NB4 (cell line): Measurements from ENCODE around the gene STXBP2.
"Not testable (repeated sequence)": the region's sequence is repeated elsewhere in the genome, so short reads cannot be mapped to it uniquely, and the experiment has no call there.

ENCODE experiments used
- DNase-seq: peaks from one replicate; pipeline ENCODE4 v3.0.0; 2010; ENCODE audit warnings: low read depth
- H3K4me3 ChIP-seq: one replicate; pipeline ENCODE4 v1.5.1; 2011; ENCODE audit warnings: mild to moderate bottlenecking, low read depth, low read length, moderate library complexity
- MYC ChIP-seq: IDR thresholded peaks from 2 replicates; pipeline ENCODE4 v1.6.1; 2011; ENCODE audit warnings: low read depth, low read length
- POLR2A ChIP-seq: IDR thresholded peaks from 2 replicates; pipeline ENCODE4 v1.6.1; 2011; ENCODE audit warnings: mild to moderate bottlenecking; ENCODE audit not compliant: insufficient read length; ENCODE audit errors: extremely low read depth
- TF ChIP-seq, protein P1 (sequence below): IDR thresholded peaks from one replicate; pipeline ENCODE4 v1.5.1; 2012; ENCODE audit warnings: low read depth, low read length
- TF ChIP-seq, protein P2 (sequence below): IDR thresholded peaks from 2 replicates; pipeline ENCODE4 v1.6.1; 2011; ENCODE audit warnings: low read depth, low read length

The STXBP2 gene

DNA sequence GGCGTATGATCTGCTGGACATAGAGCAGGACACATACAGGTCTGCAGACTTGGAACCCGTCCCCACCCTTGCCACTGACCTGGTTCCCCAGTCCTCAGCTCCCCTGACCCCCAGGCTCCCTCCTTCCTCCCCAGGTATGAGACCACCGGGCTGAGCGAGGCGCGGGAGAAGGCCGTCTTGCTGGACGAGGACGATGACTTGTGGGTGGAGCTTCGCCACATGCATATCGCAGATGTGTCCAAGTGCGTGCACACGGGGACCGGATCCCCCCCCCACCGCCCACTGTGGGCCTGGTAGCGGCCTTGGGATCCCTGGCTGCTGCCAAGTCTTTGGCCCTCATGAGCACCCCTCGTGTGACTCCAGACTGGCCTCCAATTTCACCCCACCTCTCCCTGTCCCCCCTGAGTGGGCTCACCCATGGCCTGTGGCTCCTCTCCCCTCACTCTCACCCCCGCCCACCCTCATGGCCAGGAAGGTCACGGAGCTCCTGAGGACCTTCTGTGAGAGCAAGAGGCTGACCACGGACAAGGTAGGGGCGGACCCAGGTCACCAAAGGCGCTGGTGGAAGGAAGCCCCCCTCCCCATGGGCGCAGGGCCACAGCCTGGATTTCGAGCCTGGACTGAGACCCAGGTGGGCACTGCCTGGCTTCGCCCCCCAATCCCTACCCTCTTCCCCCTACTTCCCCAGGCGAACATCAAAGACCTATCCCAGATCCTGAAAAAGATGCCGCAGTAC, 5.6 kb downstream of the STXBP2 start:
- no peak overlapping the region for H3K4me3 ChIP-seq
- no peak for TF ChIP-seq MYC
- no peak for TF ChIP-seq POLR2A
- TF ChIP-seq, protein P1, sequence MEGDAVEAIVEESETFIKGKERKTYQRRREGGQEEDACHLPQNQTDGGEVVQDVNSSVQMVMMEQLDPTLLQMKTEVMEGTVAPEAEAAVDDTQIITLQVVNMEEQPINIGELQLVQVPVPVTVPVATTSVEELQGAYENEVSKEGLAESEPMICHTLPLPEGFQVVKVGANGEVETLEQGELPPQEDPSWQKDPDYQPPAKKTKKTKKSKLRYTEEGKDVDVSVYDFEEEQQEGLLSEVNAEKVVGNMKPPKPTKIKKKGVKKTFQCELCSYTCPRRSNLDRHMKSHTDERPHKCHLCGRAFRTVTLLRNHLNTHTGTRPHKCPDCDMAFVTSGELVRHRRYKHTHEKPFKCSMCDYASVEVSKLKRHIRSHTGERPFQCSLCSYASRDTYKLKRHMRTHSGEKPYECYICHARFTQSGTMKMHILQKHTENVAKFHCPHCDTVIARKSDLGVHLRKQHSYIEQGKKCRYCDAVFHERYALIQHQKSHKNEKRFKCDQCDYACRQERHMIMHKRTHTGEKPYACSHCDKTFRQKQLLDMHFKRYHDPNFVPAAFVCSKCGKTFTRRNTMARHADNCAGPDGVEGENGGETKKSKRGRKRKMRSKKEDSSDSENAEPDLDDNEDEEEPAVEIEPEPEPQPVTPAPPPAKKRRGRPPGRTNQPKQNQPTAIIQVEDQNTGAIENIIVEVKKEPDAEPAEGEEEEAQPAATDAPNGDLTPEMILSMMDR: no peak
- TF ChIP-seq, protein P2, sequence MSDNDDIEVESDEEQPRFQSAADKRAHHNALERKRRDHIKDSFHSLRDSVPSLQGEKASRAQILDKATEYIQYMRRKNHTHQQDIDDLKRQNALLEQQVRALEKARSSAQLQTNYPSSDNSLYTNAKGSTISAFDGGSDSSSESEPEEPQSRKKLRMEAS: no peak
- no peak for DNase-seq

DNA sequence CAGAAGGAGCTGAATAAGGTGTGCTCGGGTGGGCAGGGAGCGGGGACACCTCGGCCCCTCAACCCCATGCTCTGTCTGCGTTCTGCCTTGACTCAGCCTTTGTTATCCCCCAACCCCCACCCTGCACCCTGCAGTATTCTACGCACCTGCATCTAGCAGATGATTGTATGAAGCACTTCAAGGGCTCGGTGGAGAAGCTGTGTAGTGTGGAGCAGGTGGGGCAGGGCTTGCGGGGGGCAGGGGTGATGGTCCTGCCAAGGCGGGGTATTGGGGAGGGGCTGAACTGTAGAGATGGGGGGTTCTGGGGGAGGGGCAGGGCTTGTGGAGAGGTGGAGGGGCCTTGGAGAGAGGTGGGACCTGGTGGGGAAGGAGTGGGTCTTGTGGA, 6.1 kb downstream of the STXBP2 start:
- no peak overlapping the region for H3K4me3 ChIP-seq
- DNase-seq: no peak
- no peak for TF ChIP-seq MYC

DNA sequence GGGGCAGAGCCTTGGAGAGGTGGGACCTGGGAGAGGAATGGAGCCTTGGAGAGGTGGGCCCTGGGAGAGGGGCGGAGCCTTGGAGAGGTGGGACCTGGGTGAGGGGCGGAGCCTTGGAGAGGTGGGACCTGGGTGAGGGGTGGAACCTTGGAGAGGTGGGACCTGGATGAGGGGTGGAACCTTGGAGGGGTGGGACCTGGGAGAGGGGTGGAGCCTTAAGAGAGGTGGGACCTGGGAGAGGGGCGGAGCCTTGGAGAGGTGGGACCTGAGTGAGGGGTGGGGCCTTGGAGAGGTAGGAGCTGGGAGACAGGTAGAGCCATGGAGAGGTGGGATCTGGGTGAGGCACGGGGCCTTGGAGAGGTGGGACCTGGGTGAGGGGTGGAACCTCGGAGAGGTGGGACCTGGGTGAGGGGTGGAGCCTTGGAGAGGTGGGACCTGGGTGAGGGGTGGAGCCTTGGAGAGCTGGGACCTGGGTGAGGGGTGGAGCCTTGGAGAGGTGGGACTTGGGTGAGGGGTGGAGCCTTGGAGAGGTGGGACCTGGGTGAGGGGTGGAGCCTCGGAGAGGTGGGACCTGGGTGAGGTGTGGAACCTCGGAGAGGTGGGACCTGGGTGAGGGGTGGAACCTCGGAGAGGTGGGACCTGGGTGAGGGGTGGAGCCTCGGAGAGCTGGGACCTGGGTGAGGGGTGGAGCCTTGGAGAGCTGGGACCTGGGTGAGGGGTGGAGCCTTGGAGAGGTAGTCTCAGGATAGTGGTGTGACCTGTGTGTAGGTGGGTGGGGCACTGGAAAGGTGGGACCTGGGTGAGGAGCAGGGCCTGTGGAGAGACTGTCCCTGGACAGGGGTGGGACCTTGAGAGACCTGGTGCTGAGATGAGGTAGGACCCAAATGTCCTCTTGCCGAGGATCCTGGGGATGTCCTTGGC, 7.0 kb downstream of the STXBP2 start:
- H3K4me3 ChIP-seq: not testable (repeated sequence)

DNA sequence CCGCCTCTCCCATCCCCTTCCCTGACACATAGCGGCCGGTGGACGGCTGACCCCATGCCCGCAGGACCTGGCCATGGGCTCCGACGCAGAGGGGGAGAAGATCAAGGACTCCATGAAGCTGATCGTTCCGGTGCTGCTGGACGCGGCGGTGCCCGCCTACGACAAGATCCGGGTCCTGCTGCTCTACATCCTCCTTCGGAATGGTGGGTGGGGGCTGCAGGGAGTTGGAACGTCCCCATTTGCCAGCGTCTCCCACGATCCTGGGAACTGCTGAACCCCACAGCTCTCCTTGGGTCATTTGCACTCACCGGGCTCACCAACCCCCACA, 7.6 kb downstream of the STXBP2 start:
- no peak for DNase-seq
- TF ChIP-seq POLR2A (no peak), MYC (no peak)
- TF ChIP-seq, protein P1: no peak
- TF ChIP-seq, protein P2: no peak
- no peak overlapping the region for H3K4me3 ChIP-seq

More for the DNA sequence above, 7.0 kb downstream of the STXBP2 start:
- DNase-seq: peak; percentile 57

DNA sequence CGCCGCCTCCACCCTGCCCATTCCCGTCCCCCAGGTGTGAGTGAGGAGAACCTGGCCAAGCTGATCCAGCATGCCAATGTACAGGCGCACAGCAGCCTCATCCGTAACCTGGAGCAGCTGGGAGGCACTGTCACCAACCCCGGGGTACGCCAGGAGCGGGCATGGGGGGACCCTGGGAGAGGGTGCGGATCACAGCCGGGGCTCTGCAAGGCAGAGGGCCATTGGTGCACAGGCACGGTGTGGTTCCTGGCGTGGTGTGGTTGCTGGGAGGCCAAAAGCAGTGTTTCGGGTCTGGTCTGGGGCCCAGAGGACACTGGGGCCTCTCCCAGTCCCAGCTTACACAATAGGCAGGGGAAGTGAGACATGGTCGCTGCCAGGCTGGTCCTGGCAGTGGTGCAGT, 8.3 kb downstream of the STXBP2 start:
- TF ChIP-seq POLR2A (no peak), MYC (no peak)
- TF ChIP-seq, protein P2: no peak
- TF ChIP-seq, protein P1: no peak
- H3K4me3 ChIP-seq: no peak overlapping the region
- peak; percentile 71 for DNase-seq

DNA sequence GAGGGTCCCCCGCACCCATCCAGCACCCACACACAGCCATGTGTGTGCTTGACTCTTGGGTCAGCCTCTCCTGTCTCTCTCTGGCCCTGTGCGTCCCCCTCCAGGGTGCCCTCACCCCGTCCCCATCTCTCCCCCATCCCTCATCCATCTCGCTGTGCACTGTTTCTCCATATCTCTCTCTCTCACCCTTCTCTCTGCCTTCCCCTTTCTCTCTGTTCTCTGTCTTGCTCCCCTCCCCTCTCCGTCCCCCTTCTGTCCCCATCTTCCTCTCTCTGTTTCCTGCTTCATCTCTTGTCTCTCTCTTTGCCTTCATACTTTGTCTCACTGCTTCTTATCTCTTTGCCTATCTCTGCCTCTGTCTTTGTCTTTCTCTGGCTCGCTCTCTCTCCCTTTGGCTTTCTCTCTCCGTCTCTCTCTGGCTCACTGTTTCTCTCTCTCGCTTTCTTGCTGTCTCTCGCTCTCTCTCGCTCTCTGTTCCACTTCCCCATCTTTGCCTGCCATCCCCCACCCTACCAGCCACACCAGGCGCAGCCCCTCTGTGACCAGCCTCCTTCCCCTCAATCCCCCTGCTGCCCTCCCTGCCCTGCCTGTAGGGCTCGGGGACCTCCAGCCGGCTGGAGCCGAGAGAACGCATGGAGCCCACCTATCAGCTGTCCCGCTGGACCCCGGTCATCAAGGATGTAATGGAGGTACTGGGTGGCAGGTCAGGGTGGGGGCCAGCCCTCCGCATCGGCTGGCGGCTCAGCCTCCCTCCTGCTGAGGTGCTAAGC, 8.9 kb downstream of the STXBP2 start:
- TF ChIP-seq, protein P2: no peak
- TF ChIP-seq, protein P1: no peak
- no peak for TF ChIP-seq MYC
- TF ChIP-seq POLR2A: no peak
- DNase-seq: no peak
- H3K4me3 ChIP-seq: no peak overlapping the region
